Measurements from ENCODE around the gene AKAP13. TPM values are rescaled to one million over a fixed set of nuclear protein-coding genes. Genes with fewer than 3 reads are reported as not detected.

Gene AKAP13
- total and polyA plus RNA-seq, 9 donors = 45.3 to 190 (median 98.6) TPM

GRCh38 chr15:85710340-85710842, 330.0 kb downstream of the AKAP13 start:
- Histone ChIP-seq H3K36me3 (no peaks in the 10 kb centered on the region), H3K27ac (no peak overlapping the region), H3K9me3 (no peaks in the 10 kb centered on the region), H3K4me3 (no peak overlapping the region), H3K27me3 (no peaks in the 10 kb centered on the region), H3K4me1 (ENCODE audit: insufficient read depth) (peaks cover 13% of the 10 kb centered on the region)
- intact Hi-C loops (cut with DNase I) = loop anchor here in 1 of 4 donors (10.0 kb wide), 1 partner anchor 96 kb away; no protein-coding TSS in a partner anchor
- 93 to 95% (median 94%) methylated on average over 7 of the region's 7 CpGs for WGBS, 3 donors
- DNase-seq = no peak
- TF ChIP-seq CTCF (IDR thresholded peaks at IDR 0.05) (no peak), POLR2A (IDR thresholded peaks at IDR 0.05) (no peak), EP300 (IDR thresholded peaks at IDR 0.05) (no peak)

- DNase-seq = no peak
- no peak overlapping the region for H3K4me3 ChIP-seq
- H3K4me1 ChIP-seq (ENCODE audit: insufficient read depth) = peaks cover 7% of the 10 kb centered on the region
- no peak overlapping the region for H3K27ac ChIP-seq
- no peaks in the 10 kb centered on the region for H3K9me3 ChIP-seq
- no peaks in the 10 kb centered on the region for H3K36me3 ChIP-seq
- WGBS, 3 donors = 83 to 87% (median 85%) methylated on average over 7 of the region's 7 CpGs
- H3K27me3 ChIP-seq = no peaks in the 10 kb centered on the region
- intact Hi-C loops (cut with DNase I) = loop anchor here in 1 of 4 donors (10.0 kb wide), 1 partner anchor 97 kb away; no protein-coding TSS in a partner anchor
- TF ChIP-seq EP300 (IDR thresholded peaks at IDR 0.05) (no peak), CTCF (IDR thresholded peaks at IDR 0.05) (no peak), POLR2A (IDR thresholded peaks at IDR 0.05) (no peak)
Measured at GRCh38 chr15:85711580-85712192, 331.3 kb downstream of the AKAP13 start.

GRCh38 chr15:85716261-85716660, 335.9 kb downstream of the AKAP13 start:
- no peaks in the 10 kb centered on the region for H3K4me1 ChIP-seq (ENCODE audit: insufficient read depth)
- H3K27ac ChIP-seq = no peak overlapping the region
- no peak overlapping the region for H3K4me3 ChIP-seq
- H3K9me3 ChIP-seq = no peaks in the 10 kb centered on the region
- TF ChIP-seq POLR2A (IDR thresholded peaks at IDR 0.05) (no peak), CTCF (IDR thresholded peaks at IDR 0.05) (no peak), EP300 (IDR thresholded peaks at IDR 0.05) (no peak)
- 20 to 40% (median 34%) methylated on average over 3 of the region's 3 CpGs for WGBS, 3 donors
- intact Hi-C loops (cut with DNase I) = loop anchor here in 1 of 4 donors (10.0 kb wide), 1 partner anchor 101 kb away; no protein-coding TSS in a partner anchor
- no peak for DNase-seq
- H3K27me3 ChIP-seq = no peaks in the 10 kb centered on the region
- no peaks in the 10 kb centered on the region for H3K36me3 ChIP-seq

- H3K36me3 ChIP-seq = no peaks in the 10 kb centered on the region
- no peak for DNase-seq
- 95 to 100% (median 99%) methylated on average over 2 of the region's 2 CpGs for WGBS, 3 donors
- intact Hi-C loops (cut with DNase I) = loop anchor here in 1 of 4 donors (10.0 kb wide), 1 partner anchor 102 kb away; no protein-coding TSS in a partner anchor
- no peak for TF ChIP-seq POLR2A (IDR thresholded peaks at IDR 0.05)
- TF ChIP-seq CTCF (IDR thresholded peaks at IDR 0.05) = no peak
- TF ChIP-seq EP300 (IDR thresholded peaks at IDR 0.05) = no peak
- no peaks in the 10 kb centered on the region for H3K27me3 ChIP-seq
- H3K4me1 ChIP-seq (ENCODE audit: insufficient read depth) = no peaks in the 10 kb centered on the region
- no peaks in the 10 kb centered on the region for H3K9me3 ChIP-seq
- no peak overlapping the region for H3K27ac ChIP-seq
- H3K4me3 ChIP-seq = no peak overlapping the region
Measured at GRCh38 chr15:85717212-85717611, 336.8 kb downstream of the AKAP13 start.

Measured in ovary (tissue), 9 donors.